Breast epithelium (tissue), 3 donors: ENCODE data around the gene TSEN54.

Source experiments
- CTCF ChIP-seq, 3 donors: fragments of 450-650 bp; IDR thresholded peaks; one replicate each; pipeline ENCODE4 v1.5.1; 2016 to 2017; ENCODE audit warnings: antibody characterized with exemption in 3 of 3, mild to moderate bottlenecking in 3 of 3, moderate library complexity in 3 of 3
- POLR2A ChIP-seq: fragments of 450-650 bp; IDR thresholded peaks from one replicate; pipeline ENCODE4 v1.6.1; 2016; ENCODE audit warnings: antibody characterized with exemption, mild to moderate bottlenecking, moderate library complexity

DNA sequence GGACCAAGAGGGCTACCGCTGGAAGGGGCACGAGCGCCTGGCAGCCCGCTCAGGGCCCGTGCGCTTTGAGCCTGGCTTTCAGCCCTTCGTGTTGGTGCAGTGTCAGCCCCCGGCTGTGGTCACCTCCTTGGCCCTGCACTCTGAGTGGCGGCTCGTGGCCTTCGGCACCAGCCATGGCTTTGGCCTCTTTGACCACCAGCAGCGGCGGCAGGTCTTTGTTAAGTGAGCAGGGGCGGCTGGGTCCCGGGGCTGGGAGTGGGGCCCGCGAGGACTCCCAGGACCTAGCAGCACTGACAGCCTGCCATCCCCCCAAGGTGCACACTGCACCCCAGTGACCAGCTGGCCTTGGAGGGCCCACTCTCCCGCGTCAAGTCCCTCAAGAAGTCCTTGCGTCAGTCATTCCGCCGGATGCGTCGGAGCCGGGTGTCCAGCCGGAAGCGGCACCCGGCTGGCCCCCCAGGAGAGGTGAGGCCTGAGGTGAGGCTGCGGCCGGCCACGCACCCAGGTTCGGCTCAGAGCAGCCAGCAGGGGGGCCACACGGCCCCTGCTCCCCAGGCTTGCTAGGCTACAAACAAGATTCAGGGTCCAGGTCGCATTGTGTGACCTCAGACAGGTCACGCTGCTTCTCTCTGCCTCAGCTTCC lies 53.8 kb downstream of the TSEN54 start:
- TF ChIP-seq POLR2A (no peak), CTCF (IDR thresholded peaks at IDR 0.05) (no peak)
